NCI-H1105 treated with DMSO at 0.1 percent for 48 hours (cell line): Measurements from ENCODE around the gene PTPN20.

Experiments
- DNase-seq: peaks from one replicate; lab custom pipeline; 2025; lab: John Stamatoyannopoulos, UW

PTPN20 gene

GRCh38 chr10:47034441-47035051, 123.3 kb downstream of the PTPN20 start:
- DNase-seq, result no peak

DNA sequence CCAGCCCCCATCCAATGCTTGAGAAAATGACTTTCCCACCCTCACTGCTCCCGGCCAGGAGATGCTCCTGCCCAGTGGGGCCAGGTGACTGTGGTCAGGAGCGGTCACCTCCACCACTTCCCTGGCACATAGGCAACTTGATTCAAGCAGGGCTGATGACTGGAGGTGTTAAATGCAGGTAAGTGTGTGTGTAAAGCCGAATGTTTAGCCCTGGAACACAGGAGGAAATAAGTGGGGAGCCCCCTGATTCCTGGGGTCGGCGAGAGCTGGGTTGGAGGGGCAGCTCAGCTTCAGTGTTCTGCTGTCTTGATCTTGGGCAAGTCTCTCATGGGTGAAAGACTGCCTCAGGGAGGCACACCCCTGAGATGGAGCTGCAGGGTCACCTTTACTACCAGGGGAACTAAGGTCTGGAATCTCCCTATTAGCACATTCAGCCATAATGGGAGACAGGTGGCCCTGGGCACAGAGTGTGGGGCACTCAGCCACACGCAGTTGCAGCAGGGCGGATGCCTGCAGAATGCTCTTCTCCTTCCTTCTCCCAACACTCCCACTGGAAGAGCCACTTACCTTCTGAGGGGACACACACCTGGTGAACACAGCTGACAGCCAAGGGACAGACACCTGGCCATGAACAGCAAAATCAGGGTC, 124.1 kb downstream of the PTPN20 start:
- no peak for DNase-seq

- no peak for DNase-seq
Measured at GRCh38 chr10:47035819-47036337, 124.7 kb downstream of the PTPN20 start.

- DNase-seq, result no peak
Measured at GRCh38 chr10:47036771-47037170, 125.5 kb downstream of the PTPN20 start.

DNA sequence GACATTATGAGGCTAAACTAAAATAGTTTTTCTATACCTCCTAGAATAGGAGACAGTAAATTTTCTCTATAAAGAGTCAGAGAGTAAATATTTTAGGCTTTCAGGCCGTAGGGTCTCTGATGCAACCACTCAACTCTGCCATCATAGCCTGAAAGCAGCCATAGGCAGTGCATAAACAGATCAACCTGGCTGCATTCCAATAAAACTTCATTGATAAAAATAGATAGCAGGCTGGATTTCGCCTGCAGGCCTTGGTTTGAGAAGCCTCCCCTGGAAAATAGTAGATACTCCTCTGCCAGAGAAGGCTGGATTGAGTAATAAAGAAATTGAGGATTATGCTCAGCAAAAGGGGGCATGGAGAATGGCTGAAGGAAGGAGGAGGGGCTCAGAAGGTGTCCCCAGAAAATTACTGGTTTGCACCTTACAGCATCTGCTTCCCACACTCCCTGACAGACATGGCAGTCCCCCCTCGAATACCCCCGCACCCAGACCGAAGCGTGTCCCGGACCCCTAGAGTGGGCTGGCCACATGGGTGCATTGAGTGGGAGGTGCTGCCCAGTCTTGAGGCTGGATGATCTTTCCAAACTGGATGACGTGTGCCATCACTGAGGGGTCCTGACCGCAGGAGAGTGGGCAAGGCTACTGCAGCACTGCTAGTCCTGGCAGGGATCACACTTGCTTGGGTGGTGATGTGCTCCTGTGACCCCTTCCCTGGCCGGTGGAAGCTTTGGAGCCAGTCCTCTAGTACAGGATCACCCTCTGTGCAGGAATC, 126.6 kb downstream of the PTPN20 start:
- DNase-seq, result no peak

DNA sequence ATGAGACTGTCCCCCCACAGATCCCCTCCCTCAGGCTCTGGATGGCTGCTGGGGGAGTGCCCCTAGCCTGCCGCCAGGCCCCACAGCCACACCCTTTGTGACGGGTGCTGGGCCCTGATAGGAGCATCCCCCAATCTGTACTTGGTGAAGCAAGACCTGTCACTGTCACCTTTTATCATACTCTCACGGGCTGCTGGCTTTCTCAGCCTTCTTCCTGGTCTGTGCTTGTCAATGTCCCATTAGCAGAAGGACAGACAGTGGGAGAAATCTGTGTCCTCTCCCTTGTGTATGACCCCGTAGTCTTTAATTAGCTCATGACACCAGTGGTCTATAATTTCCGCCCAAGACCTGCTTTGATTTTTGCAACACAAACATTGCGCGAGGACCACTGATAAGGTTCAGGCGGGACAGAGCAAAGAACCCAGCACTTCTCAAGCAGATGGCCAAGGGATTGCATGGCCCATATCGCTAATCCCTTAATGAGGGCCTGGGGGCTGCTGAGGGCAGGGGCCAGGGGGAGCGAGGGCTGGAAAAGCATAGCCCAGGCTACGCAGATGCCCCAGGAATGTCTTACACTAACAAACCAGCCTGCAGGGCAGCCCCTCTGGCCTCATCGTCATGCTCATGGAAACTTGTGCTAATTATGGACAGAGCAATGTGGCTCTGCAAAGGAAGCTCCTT, 127.8 kb downstream of the PTPN20 start:
- no peak for DNase-seq

GRCh38 chr10:47039562-47039913, 128.3 kb downstream of the PTPN20 start:
- DNase-seq, result no peak

DNA sequence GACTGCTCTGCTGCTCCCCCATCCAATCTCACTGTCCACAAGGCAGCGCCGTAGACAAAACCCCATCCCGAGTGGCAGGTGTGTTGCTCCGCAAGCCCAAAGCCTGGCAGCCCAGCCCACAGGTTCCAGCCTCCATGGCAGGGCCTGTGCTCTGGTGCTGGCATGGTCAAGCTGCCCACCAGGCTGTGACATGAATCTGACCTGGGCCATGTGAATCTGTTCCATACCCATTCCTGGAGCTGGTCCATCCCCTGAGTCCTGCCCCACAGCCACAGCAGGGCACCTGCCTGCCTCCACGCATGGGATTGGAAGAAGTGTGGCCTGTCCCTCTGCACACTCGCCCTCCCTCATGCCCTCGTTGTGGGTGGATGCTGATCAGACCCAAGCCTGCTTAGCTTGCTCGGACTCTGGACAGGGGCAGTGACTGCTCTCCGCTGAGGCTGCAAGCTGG, 128.8 kb downstream of the PTPN20 start:
- DNase-seq, result no peak

DNA sequence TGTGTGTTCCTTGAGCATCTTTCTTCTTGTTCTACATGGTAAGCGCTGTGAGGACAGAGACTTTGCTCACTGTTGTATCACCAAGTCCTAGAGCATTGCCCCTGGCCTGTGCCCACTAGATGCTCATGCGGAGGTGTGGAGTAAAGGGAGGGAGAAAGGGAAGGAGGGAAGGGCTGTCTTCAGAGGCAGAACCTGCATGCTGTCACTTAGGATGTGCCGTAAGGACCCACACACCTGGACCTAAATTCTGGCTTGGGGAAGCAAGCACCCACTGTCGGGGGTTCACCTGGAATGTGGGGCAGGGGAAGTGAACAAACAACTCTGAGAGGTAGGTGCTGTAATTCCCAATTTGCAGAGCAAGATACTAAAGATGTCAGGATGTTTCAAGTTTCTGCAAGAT, 129.5 kb downstream of the PTPN20 start:
- no peak for DNase-seq

DNA sequence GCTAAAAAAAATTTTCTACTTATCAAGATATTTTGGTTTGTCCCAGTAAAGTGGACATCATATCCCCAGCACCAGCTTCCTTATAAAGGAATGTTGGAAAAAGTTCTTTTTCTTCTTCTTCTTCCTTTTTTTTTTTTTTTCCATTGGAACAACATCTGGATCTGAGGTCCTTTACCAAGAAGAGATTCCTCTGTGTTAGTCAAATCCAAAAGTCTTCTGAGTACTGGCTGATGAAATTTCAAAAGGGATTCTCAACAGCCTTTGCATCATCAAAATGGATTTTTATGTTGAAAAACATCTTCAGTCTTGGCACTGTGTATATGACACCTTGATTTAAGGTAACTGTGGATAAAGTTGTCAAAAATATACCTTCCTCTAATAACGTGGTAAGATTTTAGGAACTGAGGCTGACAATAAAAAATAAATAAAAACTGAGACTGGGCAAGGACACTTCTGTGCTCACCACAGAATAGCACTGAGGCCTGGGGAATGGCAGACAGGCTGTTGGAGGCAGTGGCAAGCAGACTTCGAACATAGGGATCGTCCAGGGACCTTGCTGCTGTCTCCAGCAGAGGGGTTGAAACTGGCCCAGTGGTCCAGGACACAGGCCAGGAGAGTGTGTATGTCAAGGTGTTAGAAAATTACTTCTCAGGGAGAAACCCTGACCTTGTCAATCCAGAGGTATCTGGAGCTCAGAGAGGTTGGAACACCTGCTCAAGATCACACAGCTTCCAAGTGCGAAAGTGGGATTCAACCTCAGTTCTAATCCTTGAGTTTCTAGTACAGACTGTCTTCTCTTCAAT, 130.4 kb downstream of the PTPN20 start:
- no peak for DNase-seq

GRCh38 chr10:47042199-47042473, 130.9 kb downstream of the PTPN20 start:
- no peak for DNase-seq

- no peak for DNase-seq
Measured at GRCh38 chr10:47042780-47043750, 131.8 kb downstream of the PTPN20 start.

- DNase-seq, result no peak
Measured at GRCh38 chr10:47043928-47044538, 132.8 kb downstream of the PTPN20 start.

GRCh38 chr10:47044741-47045140, 133.5 kb downstream of the PTPN20 start:
- no peak for DNase-seq

DNA sequence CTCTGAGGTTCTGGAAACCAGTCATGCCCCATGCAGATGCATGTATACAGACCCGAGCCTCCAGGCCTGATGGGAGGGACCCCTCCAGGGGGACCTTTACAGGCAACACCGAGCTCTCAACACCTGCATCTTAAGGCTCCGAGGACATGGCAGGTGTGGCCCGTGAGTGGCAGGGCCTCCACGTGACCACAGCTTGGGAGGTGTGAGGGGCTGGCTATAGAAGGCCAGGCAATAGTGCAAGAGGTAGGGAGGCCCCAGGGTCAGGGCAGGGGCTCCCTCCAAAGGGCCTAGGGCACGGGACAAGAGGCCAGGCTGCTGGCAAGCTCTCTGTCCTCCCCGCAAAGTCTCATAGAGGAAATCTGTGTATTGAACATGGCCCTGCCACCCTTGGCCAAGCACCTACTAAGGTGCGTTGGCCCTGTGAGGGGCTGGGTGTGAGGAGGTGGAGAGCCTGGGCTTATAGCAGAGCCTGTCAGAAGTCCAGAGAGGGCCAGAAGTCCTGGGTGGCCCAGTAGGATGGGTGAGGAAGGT, 134.2 kb downstream of the PTPN20 start:
- no peak for DNase-seq

DNA sequence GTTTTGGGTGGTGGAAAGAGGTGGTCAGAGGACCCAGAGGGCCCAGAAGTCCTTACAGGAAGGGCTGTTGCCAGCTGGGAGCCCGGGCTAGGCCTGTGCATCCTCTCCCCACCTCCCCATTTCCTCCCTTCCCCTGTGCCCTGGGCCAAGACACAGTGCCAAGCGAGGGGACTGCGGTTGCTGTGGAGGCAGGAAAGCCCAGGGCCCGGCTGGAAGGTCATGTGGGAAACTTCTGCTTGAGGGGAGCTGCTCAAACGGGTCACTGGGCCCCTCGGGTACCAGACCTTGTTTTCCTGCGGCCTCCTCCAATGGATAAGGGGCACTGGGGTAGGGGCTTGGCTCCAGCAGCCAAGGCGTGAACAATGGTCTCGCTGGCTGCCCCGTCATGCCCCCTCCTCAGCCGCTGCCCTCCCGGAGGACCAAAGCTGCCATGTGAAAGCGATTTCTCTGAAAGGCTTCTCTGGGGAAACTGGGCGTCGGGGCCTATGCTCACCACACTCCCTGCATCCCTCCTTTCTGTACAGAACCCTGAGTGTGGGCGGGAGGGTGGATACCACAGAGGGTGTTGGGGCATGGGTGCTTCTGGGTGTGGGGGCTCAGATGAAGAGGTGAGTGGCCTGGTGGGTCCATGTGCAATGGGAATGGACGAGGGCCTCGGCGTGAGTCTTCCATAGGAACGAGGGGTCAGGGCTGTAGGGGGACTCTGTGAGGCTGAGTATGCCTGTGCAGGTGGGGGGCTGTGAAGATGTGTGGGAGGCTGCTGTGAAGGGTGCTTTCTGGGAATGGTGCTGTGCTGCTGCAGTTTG, 135.3 kb downstream of the PTPN20 start:
- DNase-seq, result no peak

DNA sequence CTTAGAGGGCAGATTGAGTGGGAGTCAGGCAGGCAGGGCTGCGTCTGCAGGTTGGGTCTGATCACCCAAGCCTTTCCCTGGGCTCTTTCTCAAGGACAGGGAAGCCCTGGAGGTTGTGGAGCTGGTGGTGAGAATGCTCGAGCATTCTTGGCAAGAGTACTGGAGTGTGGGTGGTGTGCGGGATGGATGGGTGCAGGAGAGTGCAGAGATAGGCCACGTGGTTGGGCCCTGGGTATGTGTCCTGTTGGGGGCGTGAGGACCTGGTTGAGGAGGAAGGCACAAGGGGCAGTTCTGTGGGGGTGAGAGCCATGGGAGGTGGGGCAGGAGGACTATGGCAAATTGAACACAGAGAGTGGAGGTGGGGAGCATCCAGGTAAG, 135.9 kb downstream of the PTPN20 start:
- no peak for DNase-seq

DNA sequence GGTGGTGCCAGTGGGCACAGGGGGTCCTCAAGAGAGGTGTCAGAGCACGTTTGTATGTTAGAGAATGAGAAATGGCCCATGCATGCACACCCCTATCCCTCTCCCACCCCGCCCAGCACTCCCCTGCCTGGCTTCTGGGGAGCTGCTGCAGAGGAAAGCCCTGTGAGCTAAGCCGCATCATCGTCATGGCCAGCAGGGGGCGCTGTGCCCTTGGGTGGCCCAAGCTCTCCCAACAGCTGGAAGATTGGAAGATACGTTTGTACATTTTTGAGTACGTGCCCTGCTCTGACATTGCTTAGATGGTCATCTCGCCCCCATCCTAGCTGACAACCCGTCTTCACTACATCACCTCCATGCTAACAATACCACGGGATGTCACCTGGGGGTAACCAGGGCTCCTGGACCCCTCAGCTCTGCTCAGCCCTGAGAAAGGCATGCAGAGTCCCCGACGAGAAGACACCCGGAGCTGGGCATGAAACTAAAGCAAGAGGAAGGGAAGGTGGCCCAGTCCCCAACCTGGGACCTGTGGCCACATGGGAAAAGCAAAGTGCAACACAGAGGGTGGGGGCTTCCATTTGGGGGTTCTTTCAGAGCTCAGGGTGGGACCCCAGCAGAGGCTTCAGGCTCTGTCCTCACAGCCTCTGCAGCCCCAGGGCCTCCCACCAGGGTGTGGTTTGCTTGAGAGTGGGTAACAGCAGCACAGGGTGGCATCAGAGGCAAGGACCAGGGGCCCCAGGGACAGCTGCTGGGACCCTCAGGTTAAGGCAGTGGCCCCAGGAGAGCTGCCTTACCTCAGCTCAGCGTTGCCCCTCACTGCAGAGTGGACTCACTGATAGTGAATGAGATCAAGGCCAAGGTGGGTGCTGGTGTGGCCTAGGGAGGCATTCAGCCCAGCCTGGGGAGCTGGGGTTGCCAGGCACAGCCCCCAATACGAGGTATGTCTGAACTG, 136.6 kb downstream of the PTPN20 start:
- DNase-seq, result peak; percentile 48
